Glomerular endothelial cell (primary cell): ENCODE measurements around the gene VIPR2. TPM values are rescaled to one million over a fixed set of nuclear protein-coding genes. Genes with fewer than 3 reads are reported as not detected.

ENCODE experiments used
- DNase-seq: peaks from one replicate; pipeline ENCODE4 v3.0.0-alpha.2; 2011; ENCODE audit warnings: low read depth, low spot score; ENCODE audit errors: extremely low read depth
- total RNA-seq: library from RNA; depleted of rRNA; stranded (reverse); fragments of >200 nt; gene quantifications from 2 replicates; pipeline ENCODE4 v1.2.3, GENCODE V29; 2015

Gene VIPR2
- total RNA-seq, 1 donor from 2014 or later: not detected

DNA sequence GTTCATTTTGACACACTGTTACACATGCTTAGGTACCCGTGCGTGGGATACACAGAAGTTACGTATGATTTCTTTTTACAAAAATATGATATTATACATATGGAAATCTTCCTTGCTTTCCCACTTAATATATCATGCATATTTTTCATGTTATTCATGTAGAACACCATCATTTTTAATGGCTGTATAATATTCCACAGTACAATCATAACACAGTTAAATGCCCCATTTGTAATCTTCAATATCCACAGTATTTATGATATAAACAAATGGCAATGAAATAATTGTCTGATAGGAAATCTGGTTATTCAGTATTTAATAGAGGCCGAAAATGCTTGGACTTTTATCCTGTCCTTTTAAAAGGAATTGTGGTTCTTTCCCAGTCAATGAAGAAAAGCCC is 23.2 kb downstream of the VIPR2 start:
- DNase-seq: no peak

- no peak for DNase-seq
Measured at GRCh38 chr7:159121068-159121467, 23.6 kb downstream of the VIPR2 start.

- DNase-seq: no peak
Measured at GRCh38 chr7:159120540-159120919, 24.1 kb downstream of the VIPR2 start.

DNA sequence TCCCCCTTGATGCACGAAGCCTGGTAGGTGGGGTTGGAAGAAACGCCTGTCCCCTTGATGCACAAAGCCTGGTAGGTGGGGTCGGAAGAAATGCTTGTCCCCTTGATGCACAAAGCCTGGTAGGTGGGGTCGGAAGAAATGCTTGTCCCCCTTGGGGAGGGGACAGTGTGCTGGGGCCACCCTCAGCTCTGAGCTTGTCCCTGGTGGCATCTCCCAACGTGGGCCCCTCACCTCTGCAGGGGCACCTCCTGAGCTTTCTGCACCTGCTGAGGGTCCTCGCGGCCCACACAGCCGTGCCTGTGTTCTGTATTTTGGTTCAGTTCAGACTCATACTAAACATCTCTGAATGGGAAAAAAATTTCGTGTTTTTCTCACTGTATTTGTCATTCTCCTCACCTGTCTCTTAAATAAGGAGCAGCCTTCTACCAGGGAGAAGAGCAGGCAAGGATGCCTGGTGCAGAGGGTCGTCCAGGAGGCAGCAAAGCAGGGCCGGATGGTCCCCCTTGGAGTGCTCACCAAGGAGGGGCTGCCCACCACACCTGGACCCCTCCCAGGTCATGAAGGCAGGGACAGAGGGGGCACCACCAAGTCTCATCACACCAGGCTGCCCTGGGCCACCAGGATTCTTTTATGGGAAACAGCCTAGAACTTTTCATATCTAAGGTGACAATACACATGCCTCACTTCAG is 24.7 kb downstream of the VIPR2 start:
- no peak for DNase-seq

- no peak for DNase-seq
Measured at GRCh38 chr7:159119026-159119741, 25.5 kb downstream of the VIPR2 start.

GRCh38 chr7:159118623-159119022 is 26.0 kb downstream of the VIPR2 start:
- DNase-seq: no peak

- no peak for DNase-seq
Measured at GRCh38 chr7:159118197-159118595, 26.5 kb downstream of the VIPR2 start.

- DNase-seq: no peak
Measured at GRCh38 chr7:159117366-159118196, 27.1 kb downstream of the VIPR2 start.

- no peak for DNase-seq
Measured at GRCh38 chr7:159116581-159117339, 27.9 kb downstream of the VIPR2 start.

GRCh38 chr7:159115601-159116501 is 28.8 kb downstream of the VIPR2 start:
- DNase-seq: no peak

- no peak for DNase-seq
Measured at GRCh38 chr7:159114981-159115380, 29.7 kb downstream of the VIPR2 start.

DNA sequence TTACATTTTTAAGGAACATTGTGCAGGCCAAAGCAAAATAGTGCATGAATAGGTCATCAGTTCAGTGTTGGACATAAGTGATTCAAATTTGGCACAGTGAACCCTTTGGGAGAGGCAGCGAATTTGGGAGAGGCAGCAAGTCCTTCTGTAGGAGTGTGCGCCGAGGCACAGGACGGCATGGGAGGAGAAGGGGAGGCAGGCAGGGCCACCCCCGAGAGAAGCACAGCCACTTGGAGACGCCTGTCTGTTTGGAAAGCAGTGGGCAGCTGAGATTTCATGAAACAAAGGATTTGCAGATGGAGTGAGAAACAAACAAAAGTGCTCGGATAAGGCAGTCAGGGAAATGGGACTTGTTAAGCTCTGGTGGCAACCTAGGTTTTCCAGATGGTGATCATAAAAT is 30.6 kb downstream of the VIPR2 start:
- DNase-seq: no peak

DNA sequence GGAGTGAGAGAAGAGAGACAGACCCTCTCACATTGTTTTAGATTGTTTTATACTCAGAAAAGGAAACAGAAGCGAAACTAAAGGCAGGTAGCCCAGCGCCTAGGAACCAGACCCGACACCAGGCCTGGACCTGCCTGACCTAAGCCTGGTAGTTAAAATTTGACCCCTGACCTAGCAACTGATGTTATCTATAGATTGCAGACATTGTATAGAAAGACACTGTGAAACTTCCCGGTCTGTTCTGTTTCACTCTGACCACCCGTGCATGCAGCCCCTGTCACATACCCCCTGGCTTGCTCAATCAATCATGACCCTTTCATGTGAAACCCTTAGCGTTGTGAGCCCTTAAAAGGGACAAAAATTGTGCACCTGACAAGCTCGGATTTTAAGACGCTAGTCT is 31.6 kb downstream of the VIPR2 start:
- no peak for DNase-seq

- DNase-seq: no peak
Measured at GRCh38 chr7:159112136-159113011, 32.3 kb downstream of the VIPR2 start.

- DNase-seq: no peak
Measured at GRCh38 chr7:159109653-159110035, 35.0 kb downstream of the VIPR2 start.

- no peak for DNase-seq
Measured at GRCh38 chr7:159108941-159109652, 35.6 kb downstream of the VIPR2 start.

DNA sequence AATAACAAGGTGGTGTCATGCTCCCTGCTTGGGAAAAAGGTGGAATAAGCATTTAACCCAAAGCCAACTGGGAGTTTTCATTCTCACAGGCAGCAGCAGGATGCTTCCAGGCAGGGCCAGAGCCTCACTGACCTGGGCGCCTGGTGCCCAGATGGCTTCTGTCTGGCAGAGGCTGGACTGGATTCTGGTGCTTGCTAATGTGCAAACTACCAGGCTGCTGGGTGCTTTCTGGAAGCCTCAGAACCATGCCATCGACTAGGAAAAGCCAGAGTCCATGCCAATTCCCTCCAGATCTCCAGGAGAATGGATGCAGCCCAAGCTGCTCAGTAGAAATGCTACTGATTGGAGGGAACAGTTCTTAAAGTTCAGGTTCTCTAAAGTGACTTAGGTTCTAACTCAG is 36.2 kb downstream of the VIPR2 start:
- DNase-seq: no peak

DNA sequence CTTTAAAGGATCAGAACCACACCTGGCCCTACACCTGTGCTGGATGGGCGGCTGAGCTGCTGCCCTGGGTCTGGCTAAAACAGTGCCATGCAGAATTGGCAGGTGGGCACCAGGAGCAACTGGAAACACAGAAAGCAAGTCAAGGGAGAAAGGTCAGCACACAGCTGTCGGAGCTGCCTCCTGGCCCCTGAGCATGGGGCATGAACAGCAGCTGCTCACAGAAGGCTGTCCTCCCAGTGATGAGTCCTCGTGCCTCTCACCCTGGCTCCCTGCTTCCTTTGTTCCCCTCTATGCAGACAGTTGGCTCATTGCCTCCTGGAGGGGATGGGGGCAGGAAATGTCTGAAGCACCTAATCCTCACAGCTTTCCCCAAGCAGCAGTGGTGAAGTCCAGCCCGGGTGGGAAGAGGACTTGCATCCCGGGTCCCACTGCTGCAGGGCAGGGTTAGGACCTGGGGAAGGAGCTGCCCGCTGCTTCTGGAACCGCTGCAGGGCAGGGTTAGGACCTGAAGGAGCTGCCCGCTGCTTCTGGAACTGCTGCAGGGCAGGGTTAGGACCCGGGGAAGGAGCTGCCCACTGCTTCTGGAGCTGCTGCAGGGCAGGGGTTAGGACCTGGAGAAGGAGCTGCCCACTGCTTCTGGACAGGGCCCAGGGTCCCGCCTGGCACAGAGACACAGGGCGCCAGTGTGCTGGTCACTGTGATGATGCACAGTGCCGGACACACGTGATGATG is 37.3 kb downstream of the VIPR2 start:
- DNase-seq: no peak
